Right forelimb (tissue), 1 donor: ENCODE data around the gene BRCA1.
"Not testable (repeated sequence)": the region's sequence is repeated elsewhere in the genome, so short reads cannot be mapped to it uniquely, and the experiment has no call there.

Experiments used
- DNase-seq: peaks from one replicate; pipeline ENCODE4 v3.0.0-alpha.2; 2018

Gene BRCA1

DNA sequence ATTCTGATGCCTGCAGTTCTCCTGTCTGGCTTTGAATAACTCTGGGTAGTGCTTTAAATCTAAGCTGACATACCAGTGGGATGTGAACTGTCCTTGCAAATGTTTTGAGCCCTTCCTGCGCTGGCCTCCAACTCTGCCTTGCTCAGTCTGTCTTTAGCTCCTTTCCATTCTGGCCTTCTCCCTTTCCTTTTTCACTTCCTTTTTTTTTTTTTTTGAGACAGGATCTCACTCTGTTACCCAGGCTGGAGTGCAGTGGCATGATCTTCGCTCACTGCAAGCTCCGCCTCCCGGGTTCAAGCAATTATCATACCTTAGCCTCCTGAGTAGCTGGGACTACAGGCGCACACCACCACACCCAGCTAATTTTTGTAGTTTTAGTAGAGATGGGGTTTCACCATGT, 8.3 kb upstream of the BRCA1 start:
- DNase-seq, result not testable (repeated sequence)

DNA sequence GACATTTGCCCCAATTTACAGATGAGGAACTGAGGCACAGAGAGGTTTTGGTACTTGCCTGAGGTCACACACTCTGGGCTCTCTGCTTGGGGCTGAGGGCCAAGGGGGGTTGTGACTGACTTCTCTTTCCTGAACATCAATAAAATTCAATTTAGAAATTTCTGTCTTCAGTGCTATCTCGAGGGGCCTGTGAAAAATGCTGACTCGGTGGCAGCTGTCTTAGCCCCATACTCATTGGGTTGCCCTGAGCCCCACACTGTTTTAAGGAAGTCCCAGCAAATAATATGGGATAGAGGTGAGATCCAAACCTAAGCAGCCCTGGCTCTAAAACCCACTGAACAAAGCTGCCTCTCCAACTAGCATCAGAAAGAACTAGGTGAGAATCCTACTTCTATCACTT, 7.0 kb upstream of the BRCA1 start:
- no peak for DNase-seq

DNA sequence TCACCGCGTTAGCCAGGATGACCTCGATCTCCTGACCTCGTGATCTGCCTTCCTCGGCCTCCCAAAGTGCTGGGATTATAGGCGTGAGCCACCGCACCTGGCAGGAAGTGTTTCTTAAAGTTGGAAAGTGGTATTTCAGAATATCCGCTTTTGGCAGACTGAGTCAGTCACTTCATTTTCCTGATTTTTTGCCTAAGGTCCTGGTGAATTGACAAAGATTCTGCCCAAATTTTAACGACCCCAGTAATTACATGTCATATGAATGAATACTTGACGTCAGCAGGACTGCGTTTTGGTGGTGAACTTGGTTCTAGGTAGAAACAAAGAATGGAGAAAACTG, 4.5 kb upstream of the BRCA1 start:
- no peak for DNase-seq

DNA sequence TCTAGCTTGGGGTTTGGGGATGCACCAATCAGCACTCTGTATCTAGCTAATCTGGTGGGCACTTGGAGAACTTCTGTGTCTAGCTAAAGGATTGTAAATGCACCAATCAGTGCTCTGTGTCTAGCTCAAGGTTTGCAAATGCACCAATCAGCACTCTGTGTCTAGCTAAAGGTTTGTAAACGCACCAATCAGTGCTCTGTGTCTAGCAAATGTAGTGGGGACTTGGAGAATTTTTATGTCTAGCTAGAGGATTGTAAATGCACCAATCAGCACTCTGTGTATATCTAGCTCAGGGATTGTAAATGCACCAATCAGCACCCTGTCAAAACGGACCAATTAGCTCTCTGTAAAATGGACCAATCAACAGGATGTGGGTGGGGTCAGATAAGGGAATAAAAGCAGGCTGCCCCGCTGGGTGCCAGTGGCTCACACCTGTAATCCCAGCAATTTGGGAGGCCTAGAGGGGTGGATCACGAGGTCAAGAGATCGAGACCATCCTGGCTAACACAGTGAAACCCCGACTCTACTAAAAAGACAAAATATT, 2.2 kb upstream of the BRCA1 start:
- not testable (repeated sequence) for DNase-seq

DNA sequence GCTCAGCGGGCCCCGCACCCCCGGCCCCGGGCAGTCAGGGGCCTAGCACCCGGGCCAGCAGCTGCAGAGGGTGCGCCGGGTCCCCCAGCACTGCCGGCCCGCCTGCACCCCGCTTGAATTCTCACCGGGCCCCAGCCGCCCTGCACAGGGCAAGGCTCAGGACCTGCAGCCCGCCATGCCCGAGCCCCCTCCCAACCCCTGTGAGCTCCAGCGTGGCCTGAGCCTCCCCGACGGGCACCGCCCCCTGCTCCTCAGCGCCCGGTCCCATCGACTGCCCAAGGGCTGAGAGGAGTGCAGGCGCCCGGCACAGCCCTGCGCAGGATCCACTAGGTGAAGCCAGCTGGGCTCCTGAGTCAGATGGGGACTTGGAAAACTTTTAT, 1.7 kb upstream of the BRCA1 start:
- no peak for DNase-seq

DNA sequence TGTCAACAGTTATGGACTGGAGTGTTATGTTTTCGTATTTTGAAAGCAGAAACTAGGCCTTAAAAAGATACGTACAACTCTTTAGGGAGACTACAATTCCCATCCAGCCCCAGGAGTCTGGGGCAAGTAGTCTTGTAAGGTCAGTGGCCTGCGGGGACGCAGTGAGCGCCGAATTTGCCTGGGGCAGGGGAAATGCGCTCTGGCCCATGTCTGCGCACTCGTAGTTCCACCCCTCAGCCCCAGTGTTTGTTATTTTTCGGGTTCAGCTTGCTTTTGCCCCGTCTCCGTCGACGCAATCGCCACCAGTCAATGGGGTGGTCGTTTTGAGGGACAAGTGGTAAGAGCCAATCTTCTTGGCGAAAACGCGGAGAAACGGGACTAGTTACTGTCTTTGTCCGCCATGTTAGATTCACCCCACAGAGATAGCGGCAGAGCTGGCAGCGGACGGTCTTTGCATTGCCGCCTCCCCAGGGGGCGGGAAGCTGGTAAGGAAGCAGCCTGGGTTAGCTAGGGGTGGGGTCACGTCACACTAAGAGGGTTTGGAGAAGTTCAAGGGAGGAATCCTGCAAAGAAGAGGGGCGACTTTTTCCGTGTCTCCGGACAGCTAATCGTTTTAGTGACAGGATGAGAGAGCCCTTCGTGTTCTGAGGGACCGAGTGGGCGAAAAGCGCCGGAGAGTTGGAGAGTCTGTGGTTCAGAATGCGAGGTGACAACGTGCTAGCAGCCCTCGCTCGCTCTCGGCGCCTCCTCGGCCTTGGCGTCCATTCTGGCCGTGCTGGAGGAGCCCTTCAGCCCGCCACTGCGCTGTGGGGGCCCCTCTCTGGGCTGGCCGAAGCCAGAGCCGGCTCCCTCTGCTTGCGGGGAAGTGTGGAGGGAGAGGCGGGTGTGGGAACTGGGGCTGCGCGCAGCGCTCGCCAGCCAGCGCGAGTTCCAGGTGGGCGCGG, 1.1 kb upstream of the BRCA1 start:
- DNase-seq, result no peak

DNA sequence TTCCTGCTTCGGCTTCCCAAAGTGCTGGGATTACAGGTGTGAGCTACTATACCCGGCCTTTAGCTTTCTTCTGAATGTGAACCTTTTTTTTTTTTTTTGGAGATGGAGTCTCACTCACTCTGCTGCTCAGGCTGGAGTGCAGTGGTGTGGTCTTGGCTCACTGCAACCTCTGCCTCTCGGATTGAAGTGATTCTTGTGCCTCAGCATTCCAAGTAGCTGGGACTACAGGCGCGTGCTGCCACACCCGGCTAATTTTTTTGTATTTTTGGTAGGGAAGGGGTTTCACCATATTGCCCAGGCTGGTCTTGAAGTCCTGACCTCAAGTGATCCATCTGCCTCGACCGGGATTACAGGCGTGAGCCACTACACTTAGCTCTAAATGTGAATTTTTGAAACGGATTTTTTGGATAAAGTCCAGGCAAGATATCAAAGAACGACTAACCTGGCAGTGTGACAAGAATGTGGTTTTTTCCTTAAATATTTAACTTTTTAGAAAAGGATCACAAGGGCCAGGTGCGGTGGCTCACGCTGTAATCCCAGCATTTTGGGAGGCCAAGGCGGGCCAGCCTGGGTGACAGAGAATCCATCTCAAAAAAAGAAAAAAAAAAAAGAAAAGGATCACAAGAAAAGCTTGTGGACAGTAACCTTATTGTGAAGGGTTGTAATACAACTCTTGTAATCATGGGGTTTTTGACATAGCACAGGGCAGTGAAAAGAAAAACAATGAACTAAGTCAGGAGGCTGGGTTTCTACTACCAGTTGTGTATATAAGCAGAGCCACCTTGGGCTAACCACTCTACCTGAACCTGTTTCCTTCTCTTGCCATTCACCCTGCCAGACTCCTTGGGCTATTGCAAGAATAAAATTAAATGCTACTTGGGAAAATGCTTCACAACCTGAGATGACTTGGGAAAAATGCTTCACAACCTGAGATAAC, 6.2 kb downstream of the BRCA1 start:
- no peak for DNase-seq

DNA sequence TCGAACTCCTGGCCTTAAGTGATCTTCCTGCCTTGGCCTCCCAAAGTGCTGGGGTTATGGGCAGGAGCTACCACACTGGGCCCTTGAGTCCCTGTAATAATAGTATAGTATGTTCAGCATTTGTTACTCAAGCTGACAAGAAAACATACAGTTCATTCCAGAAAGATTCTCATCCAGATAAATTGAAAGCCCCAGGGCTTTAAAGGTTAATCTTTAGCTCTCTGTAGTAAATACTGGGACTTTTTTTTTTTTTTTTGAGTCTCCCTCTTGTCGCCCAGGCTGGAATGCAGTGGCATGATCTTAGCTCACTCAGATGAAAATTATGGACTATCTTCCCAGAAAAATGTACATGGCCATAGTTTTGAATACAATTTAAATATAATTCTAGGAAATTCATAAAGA, 11.0 kb downstream of the BRCA1 start:
- no peak for DNase-seq

DNA sequence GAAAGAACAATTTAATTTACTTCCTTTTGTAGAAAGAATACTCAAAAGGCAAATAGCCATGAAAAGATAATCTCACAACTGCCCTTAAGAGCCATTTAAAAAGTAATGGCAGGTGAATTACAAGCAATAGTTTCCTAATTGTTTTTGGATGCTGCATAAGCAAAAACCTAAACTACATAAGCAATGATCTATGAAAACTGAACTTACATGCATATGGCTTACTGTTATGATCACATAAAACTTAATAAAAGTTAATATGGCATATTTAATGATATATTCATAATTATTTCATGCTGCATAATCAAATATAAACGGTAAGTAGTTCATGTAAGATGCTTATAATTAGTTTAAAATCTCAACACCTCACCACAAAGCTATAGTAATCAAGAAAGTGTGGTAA, 18.6 kb downstream of the BRCA1 start:
- DNase-seq, result no peak

DNA sequence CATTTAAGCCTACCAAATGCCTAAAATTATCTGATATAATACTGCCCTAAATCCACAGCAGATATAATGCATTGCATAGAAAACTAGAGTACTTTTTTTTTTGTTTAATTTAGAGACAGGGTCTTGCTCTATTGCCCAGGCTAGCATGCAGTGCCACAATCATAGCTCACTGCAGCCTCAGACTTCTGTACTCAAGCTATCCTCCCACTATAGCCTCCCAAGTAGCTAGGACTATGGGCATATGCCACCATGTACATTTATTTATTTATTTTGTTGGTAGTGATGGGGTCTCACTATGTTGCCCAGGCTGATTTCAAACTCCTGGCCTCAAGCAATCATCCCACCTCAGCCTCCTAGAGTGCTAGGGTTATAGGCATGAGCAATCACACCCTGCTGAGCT, 20.0 kb downstream of the BRCA1 start:
- DNase-seq, result no peak

DNA sequence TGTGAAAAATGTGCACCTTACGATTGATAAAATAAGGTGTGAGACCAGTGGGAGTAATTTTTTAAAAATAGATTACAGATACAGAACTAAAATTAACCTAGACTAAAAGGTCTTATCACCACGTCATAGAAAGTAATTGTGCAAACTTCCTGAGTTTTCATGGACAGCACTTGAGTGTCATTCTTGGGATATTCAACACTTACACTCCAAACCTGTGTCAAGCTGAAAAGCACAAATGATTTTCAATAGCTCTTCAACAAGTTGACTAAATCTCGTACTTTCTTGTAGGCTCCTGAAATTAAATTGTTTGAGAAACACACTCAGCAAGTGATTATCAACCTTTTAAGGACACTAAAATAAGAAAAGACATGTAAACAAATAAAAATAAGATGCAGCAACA, 20.5 kb downstream of the BRCA1 start:
- DNase-seq, result no peak

DNA sequence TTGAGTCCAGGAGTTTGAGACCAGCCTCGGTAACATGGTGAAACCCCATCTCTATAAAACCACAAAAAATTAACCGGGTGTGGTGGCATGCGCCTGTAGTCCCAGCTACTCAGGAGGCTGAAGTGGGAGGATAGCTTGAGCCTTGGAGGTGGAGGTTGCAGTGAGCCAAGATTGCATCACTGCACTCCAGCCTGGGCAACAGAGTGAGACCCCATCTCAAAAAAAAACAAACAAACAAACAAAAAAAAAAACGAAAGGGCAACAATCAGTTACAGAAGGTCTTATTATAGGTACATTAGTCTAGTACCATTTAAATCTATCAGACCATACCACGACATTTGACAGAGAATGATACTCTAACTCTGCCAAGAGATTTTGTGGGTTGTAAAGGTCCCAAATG, 29.8 kb downstream of the BRCA1 start:
- not testable (repeated sequence) for DNase-seq

DNA sequence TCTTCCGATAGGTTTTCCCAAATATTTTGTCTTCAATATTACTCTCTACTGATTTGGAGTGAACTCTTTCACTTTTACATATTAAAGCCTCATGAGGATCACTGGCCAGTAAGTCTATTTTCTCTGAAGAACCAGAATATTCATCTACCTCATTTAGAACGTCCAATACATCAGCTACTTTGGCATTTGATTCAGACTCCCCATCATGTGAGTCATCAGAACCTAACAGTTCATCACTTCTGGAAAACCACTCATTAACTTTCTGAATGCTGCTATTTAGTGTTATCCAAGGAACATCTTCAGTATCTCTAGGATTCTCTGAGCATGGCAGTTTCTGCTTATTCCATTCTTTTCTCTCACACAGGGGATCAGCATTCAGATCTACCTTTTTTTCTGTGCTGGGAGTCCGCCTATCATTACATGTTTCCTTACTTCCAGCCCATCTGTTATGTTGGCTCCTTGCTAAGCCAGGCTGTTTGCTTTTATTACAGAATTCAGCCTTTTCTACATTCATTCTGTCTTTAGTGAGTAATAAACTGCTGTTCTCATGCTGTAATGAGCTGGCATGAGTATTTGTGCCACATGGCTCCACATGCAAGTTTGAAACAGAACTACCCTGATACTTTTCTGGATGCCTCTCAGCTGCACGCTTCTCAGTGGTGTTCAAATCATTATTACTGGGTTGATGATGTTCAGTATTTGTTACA, 30.9 kb downstream of the BRCA1 start:
- DNase-seq, result no peak

DNA sequence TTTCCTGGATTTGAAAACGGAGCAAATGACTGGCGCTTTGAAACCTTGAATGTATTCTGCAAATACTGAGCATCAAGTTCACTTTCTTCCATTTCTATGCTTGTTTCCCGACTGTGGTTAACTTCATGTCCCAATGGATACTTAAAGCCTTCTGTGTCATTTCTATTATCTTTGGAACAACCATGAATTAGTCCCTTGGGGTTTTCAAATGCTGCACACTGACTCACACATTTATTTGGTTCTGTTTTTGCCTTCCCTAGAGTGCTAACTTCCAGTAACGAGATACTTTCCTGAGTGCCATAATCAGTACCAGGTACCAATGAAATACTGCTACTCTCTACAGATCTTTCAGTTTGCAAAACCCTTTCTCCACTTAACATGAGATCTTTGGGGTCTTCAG, 32.3 kb downstream of the BRCA1 start:
- no peak for DNase-seq

DNA sequence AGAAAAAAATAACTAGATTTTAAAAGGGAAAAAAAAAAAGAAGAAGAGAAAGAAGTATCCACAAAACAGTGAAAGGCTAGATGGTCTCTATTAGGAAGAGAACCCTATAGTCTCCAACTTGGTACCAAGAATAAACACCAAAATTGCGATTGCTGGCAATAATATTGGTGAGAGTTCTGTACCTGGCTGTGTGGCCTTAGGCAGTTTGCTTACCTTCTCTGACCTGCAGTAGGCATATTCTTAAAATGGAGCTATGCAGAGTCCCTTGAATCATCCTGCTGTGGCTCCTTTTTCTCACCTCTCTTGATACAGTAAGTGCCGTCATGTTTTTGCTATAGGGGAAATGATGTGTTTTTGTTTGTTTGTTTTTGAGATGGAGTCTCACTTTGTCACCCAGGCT, 35.1 kb downstream of the BRCA1 start:
- DNase-seq, result no peak

DNA sequence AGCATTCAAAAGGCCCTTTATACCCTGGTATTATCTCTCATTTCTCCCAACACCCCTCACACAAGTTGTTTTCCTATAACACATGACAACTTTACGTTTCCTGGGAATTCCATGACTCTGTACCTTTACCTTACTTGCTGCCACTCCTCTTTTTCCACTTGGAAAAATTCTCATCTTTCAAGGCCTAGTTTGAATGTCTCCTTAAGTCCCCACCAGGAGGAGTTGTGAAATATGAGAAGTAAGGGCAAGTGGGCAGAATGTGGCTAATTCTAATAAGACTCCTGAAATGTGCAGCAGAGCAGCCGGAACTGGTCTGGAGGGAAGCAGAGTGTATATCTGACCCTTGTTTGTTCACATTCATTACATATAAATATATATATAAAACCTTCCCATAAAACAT, 39.7 kb downstream of the BRCA1 start:
- DNase-seq, result no peak

DNA sequence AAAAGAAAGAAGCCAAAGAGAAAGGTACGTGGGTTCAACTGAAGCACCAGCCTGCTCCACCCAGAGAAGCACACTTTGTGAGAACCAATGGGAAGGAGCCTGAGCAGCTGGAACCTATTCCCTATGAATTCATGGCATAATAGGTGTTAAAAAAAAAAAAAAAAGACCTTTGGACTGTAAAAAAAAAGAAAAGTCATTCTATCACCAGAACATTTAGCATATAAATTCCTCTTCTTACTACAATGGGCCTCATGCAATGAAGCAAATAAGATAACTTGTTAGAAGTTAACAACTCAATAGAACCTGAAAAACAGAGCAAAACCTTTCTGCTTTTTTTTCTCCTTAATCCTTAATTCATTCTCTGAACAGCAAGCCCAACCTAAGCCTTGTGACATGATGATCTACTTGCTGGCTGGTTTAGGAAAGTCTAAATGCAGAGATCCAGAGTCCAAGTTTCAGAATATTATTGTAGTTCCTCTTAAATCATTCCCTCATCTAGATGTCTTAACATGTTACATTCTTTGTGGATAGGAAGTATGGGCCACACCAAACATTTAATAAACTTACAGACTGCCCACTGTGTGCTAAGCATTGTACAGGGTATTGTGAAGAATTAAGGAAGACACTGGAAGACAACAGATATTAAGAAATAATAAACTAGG, 45.4 kb downstream of the BRCA1 start:
- no peak for DNase-seq

DNA sequence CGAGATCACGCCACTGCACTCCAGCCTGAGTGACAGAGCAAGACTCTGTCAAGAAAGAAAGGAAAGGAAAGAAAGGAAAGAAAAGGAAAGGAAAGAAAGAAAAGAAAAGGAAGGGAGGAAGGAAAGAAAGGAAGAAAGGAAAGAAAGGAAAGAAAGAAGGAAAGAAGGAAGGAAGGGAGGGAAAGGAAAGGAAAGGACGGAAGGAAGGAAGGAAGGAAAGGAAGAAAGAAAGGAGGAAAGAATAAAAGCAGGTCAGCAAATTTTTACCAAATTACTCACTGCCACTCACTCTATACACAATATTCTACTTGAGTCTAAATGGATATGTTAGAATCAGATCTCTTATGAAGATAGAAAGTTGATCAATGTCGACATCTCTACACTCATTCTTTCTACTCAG, 50.3 kb downstream of the BRCA1 start:
- DNase-seq, result no peak

DNA sequence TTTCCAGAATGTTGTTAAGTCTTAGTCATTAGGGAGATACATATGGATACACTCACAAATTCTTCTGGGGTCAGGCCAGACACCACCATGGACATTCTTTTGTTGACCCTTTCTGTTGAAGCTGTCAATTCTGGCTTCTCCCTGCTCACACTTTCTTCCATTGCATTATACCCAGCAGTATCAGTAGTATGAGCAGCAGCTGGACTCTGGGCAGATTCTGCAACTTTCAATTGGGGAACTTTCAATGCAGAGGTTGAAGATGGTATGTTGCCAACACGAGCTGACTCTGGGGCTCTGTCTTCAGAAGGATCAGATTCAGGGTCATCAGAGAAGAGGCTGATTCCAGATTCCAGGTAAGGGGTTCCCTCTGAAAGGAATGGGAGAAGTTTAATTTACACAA, 54.3 kb downstream of the BRCA1 start:
- no peak for DNase-seq

DNA sequence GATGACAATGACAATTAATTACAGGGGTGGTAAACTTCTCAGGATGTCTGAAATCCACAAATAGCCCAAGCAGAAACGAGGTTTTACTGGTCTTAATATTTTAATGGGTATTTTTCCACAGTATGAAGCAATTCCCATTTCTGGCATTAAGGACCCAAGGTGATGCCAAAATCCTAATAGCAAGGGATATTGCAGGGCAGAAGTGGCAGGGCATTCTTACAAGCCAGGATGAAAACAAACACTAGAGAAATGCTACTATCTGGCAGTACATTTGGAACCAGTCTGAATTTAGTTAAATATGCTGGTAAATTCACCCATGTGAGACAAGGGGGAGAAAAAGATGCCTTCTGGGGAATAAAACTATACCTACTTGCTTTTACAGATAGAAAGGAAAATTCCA, 54.9 kb downstream of the BRCA1 start:
- DNase-seq, result no peak

DNA sequence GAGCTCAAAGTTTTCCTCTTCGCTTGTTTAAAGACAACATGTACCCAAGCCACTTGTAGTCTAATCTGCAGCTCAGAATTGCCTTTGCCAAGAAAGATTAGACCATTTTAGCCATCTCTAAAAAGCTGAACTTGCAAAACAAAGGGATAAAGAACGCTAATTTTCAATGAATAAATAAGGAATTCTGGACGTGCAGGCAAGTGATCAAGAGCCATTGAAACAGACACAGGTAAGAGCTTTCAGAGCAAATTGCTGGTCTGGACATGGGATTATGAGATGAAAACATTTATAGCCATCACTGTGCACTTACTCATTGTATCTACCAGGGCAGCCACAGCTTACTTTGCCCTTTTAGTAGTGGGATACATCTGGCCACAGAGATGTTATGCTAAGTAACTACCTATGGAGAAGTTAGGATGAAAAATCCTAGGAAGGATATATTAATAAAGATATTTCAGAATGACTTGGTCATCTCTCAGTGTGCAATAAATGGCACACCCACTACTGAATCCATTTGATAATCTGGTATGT, 55.7 kb downstream of the BRCA1 start:
- no peak for DNase-seq
